ENCODE results near the gene PARL.

- no peak for TF ChIP-seq CTCF (conservative IDR thresholded peaks at IDR 0.05; ENCODE audit: low read depth, low read length)
- no peak for TF ChIP-seq EZH2 (IDR thresholded peaks at IDR 0.05; ENCODE audit: low read length, unreplicated experiment)
Observed at GRCh38 chr3:183870563-183870962, 14.1 kb downstream of the PARL start.
